HTERT RPE-1 (cell line): Measurements from ENCODE around the gene AGAP2.
"Not testable (repeated sequence)": the region's sequence is repeated elsewhere in the genome, so short reads cannot be mapped to it uniquely, and the experiment has no call there.

Source experiments
- in situ Hi-C: fragments of 300-500 bp; cut with MboI; formaldehyde crosslinking; loops from 4 replicates; pipeline ENCODE4 v1.14.3; 2020; ENCODE audit warnings: low sequenced_read_pairs

AGAP2 gene

GRCh38 chr12:57724936-57725740 is 13.4 kb downstream of the AGAP2 start:
- in situ Hi-C loops = no loop called here

GRCh38 chr12:57724003-57724935 is 14.3 kb downstream of the AGAP2 start:
- in situ Hi-C loops = no loop called here

GRCh38 chr12:57723630-57723962 is 14.9 kb downstream of the AGAP2 start:
- in situ Hi-C loops = no loop called here

- in situ Hi-C loops = no loop called here
Measured at GRCh38 chr12:57722716-57723629, 15.6 kb downstream of the AGAP2 start.

- in situ Hi-C loops = not testable (repeated sequence)
Measured at GRCh38 chr12:57721846-57722608, 16.5 kb downstream of the AGAP2 start.

GRCh38 chr12:57720606-57721595 is 17.6 kb downstream of the AGAP2 start:
- in situ Hi-C loops = no loop called here

- in situ Hi-C loops = no loop called here
Measured at GRCh38 chr12:57719777-57720605, 18.6 kb downstream of the AGAP2 start.

- in situ Hi-C loops = no loop called here
Measured at GRCh38 chr12:57718641-57719528, 19.7 kb downstream of the AGAP2 start.

GRCh38 chr12:57717846-57718640 is 20.5 kb downstream of the AGAP2 start:
- in situ Hi-C loops = no loop called here

GRCh38 chr12:57717131-57717530 is 21.4 kb downstream of the AGAP2 start:
- in situ Hi-C loops = no loop called here

GRCh38 chr12:57716305-57716704 is 22.2 kb downstream of the AGAP2 start:
- in situ Hi-C loops = no loop called here

GRCh38 chr12:57715786-57716185 is 22.8 kb downstream of the AGAP2 start:
- in situ Hi-C loops = no loop called here

GRCh38 chr12:57715036-57715748 is 23.4 kb downstream of the AGAP2 start:
- in situ Hi-C loops = not testable (repeated sequence)

GRCh38 chr12:57713209-57713608 is 25.3 kb downstream of the AGAP2 start:
- in situ Hi-C loops = no loop called here

GRCh38 chr12:57712701-57713100 is 25.8 kb downstream of the AGAP2 start:
- in situ Hi-C loops = no loop called here

- in situ Hi-C loops = no loop called here
Measured at GRCh38 chr12:57708296-57708695, 30.2 kb downstream of the AGAP2 start.
